PC-3 (cell line): ENCODE measurements around the gene RGS10.

Source experiments
- EZH2 ChIP-seq: fragments of 300-600 bp; sonication (generic); IDR thresholded peaks from one replicate; pipeline ENCODE4 v1.6.1; 2017; ENCODE audit warnings: antibody characterized with exemption, mild to moderate bottlenecking, low read length; ENCODE audit not compliant: unreplicated experiment
- EZH2phosphoT487 ChIP-seq: fragments of 300-600 bp; sonication (generic); IDR thresholded peaks from 2 replicates; pipeline ENCODE4 v1.6.1; 2018; ENCODE audit warnings: mild to moderate bottlenecking, antibody characterized with exemption, low read length, borderline replicate concordance
- TF ChIP-seq, protein P1 (sequence below): fragments of 300-600 bp; sonication (generic); conservative IDR thresholded peaks from 2 replicates; pipeline ENCODE4 v1.5.1; 2017; ENCODE audit warnings: antibody characterized with exemption, low read depth, mild to moderate bottlenecking, low read length

DNA sequence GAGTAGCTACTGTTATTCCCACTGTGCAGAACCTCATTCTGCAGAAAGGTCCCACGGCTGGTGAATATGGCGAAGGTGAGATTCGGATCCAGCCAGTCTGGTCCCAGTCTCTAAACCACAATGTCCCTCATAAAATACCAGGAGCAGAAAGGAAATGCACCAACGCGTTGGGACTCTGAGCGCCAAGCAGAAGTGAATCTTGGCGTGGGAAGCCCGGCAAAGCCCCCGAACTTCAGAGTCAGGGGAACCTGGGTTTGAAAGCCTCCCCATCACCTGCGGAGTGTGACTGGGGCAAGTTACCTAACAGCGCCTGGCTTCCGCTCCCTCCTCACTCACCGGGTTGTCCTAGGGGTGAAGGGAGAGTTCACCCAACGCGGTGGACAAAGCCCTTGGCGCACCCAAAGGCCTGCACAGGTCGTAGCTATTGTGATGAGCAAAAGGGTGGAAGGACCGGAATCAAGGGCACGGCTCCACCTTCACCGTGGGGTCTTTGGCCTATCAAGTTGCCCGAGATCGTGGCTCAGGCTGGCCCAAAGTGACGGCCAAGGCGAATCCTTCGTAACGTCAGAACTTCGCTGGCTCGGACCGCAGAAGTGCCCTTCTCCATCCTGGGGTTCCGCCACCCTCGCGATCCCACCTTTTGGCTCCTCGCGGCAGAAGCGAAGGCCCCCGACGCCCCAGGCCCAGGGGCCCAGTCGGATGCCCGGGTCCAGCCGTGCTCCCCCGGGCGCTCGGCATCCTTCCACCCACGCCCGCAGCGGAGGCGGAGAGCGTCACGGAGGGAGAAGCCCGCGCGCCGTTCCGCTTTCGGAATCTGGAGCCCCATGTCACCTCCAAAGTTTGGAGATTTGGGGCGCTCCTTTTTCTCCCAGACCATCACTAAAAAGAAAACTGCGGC lies 811 bp downstream of the RGS10 start:
- TF ChIP-seq, protein P1, sequence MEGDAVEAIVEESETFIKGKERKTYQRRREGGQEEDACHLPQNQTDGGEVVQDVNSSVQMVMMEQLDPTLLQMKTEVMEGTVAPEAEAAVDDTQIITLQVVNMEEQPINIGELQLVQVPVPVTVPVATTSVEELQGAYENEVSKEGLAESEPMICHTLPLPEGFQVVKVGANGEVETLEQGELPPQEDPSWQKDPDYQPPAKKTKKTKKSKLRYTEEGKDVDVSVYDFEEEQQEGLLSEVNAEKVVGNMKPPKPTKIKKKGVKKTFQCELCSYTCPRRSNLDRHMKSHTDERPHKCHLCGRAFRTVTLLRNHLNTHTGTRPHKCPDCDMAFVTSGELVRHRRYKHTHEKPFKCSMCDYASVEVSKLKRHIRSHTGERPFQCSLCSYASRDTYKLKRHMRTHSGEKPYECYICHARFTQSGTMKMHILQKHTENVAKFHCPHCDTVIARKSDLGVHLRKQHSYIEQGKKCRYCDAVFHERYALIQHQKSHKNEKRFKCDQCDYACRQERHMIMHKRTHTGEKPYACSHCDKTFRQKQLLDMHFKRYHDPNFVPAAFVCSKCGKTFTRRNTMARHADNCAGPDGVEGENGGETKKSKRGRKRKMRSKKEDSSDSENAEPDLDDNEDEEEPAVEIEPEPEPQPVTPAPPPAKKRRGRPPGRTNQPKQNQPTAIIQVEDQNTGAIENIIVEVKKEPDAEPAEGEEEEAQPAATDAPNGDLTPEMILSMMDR: no peak
- TF ChIP-seq EZH2phosphoT487 (no peak), EZH2 (no peak)
